GM12873 (cell line): ENCODE data around the gene PGK1.

ENCODE experiments used
- CTCF ChIP-seq: IDR thresholded peaks from 2 replicates; pipeline ENCODE4 v1.5.1; 2012; ENCODE audit warnings: low read depth, mild to moderate bottlenecking, moderate library complexity, low read length, control low read depth; ENCODE audit not compliant: insufficient read depth; ENCODE audit errors: missing control alignments

PGK1 gene

GRCh38 chrX:78103623-78104446 is at the start of gene PGK1:
TSS of gene PGK1 (plus strand) at chrX:78104248. CDS start at chrX:78104341, 93 bp downstream.
- TF ChIP-seq CTCF: no peak

GRCh38 chrX:78063687-78064086 is 40.4 kb upstream of the PGK1 start:
- TF ChIP-seq CTCF: no peak

- no peak for TF ChIP-seq CTCF
These were observed 39.9 kb upstream of the PGK1 start for GRCh38 chrX:78064152-78064551.

GRCh38 chrX:78066110-78066509 is 37.9 kb upstream of the PGK1 start:
- no peak for TF ChIP-seq CTCF

GRCh38 chrX:78071331-78071730 is 32.7 kb upstream of the PGK1 start:
- TF ChIP-seq CTCF: no peak

- no peak for TF ChIP-seq CTCF
These were observed 30.0 kb upstream of the PGK1 start for GRCh38 chrX:78074088-78074487.

- no peak for TF ChIP-seq CTCF
These were observed 28.2 kb upstream of the PGK1 start for GRCh38 chrX:78075787-78076389.
